Spleen (tissue), 7 donors: Measurements from ENCODE around the gene GRIN1.

ENCODE experiments used
- CTCF ChIP-seq, 11 experiments: fragments of 200-600 bp in 7 of 11; fragments of 450-650 bp in 4 of 11; sonication (generic) in 4 of 11; IDR thresholded peaks in 8 of 11; conservative IDR thresholded peaks in 3 of 11; 1 replicate in 7 of 11; 2 replicates in 4 of 11; pipeline versions ENCODE4 v1.4.0 to v1.8.0; 2016 to 2021; ENCODE audit warnings: antibody characterized with exemption in 11 of 11, inconsistent platforms in 4 of 11, mild to moderate bottlenecking in 1 of 11
- POLR2A ChIP-seq, 3 donors: fragments of 450-650 bp; IDR thresholded peaks; one replicate each; pipeline ENCODE4 v1.5.1; 2017; ENCODE audit warnings: antibody characterized with exemption in 3 of 3, mild to moderate bottlenecking in 1 of 3
- POLR2AphosphoS5 ChIP-seq, 3 donors: sonication (generic); formaldehyde crosslinking; IDR thresholded peaks; one replicate each; pipeline ENCODE4 v1.5.1; 2017; ENCODE audit warnings: antibody characterized with exemption in 3 of 3
- donor health status: DM: no; HTN: no; CAD: no; lungs with moderate emphysema.
- donor health status: DM: no; HTN: no; CAD: no.
- donor health status: DM: no; HTN: no; CAD: no.

GRCh38 chr9:137188086-137188489 lies 49.1 kb downstream of the GRIN1 start:
- TF ChIP-seq POLR2AphosphoS5 (IDR thresholded peaks at IDR 0.05) (no peak), POLR2A (IDR thresholded peaks at IDR 0.05) (no peak), CTCF (IDR thresholded peaks at IDR 0.05 in 8 of 11, conservative IDR thresholded peaks at IDR 0.05 in 3 of 11) (no peak)
